Measurements from ENCODE around the gene HOXD9.

GRCh38 chr2:176080540-176081375 is 41.8 kb upstream of the HOXD9 start:
- TF ChIP-seq, protein P1, sequence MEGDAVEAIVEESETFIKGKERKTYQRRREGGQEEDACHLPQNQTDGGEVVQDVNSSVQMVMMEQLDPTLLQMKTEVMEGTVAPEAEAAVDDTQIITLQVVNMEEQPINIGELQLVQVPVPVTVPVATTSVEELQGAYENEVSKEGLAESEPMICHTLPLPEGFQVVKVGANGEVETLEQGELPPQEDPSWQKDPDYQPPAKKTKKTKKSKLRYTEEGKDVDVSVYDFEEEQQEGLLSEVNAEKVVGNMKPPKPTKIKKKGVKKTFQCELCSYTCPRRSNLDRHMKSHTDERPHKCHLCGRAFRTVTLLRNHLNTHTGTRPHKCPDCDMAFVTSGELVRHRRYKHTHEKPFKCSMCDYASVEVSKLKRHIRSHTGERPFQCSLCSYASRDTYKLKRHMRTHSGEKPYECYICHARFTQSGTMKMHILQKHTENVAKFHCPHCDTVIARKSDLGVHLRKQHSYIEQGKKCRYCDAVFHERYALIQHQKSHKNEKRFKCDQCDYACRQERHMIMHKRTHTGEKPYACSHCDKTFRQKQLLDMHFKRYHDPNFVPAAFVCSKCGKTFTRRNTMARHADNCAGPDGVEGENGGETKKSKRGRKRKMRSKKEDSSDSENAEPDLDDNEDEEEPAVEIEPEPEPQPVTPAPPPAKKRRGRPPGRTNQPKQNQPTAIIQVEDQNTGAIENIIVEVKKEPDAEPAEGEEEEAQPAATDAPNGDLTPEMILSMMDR (IDR thresholded peaks at IDR 0.05; ENCODE audit: poor library complexity, severe bottlenecking): no peak
- peak; percentile 72 for TF ChIP-seq EZH2 (IDR thresholded peaks at IDR 0.05; ENCODE audit: borderline replicate concordance, insufficient read depth, low read length, poor library complexity, severe bottlenecking)
- TF ChIP-seq POLR2AphosphoS5 (IDR thresholded peaks at IDR 0.05): no peak

Measured in neural cell (in vitro differentiated cells).